CD4-positive, alpha-beta T cell (primary cell): ENCODE measurements around the gene KCNJ11. TPM values are rescaled to one million over a fixed set of nuclear protein-coding genes. Genes with fewer than 3 reads are reported as not detected.
A peak's percentile ranks its signal among the peaks of the same experiment; 100 is the strongest.

ENCODE experiments used
- ATAC-seq: fragments of 200-7000 bp; cut with Tn5 transposase; one replicate; pipeline ENCODE4 v1.10.0; 2022; ENCODE audit warnings: mild to moderate bottlenecking; ENCODE audit not compliant: poor library complexity
- CTCF ChIA-PET: fragments of 350-600 bp; sonication (Branson Sonifier 250); formaldehyde crosslinking; loops from one replicate; lab custom pipeline; 2021; ENCODE audit warnings: antibody characterized with exemption, inconsistent platforms; lab: Charles Lee
- POLR2A ChIA-PET: fragments of 350-600 bp; sonication (Branson Sonifier 250); formaldehyde crosslinking; loops from one replicate; lab custom pipeline; 2021; ENCODE audit warnings: antibody characterized with exemption, inconsistent platforms; lab: Charles Lee
- DNase-seq, 14 experiments: peaks; one replicate each; pipeline ENCODE4 v3.0.0-alpha.2; 2013 to 2020; ENCODE audit warnings: mixed read lengths in 2 of 14
- H3K27ac ChIP-seq, 2 donors: one replicate each; pipeline versions ENCODE4 v1.5.1 to v1.7.0; 2013; ENCODE audit warnings: low read length in 2 of 2, low read depth in 1 of 2, mild to moderate bottlenecking in 1 of 2
- H3K27me3 ChIP-seq, 2 experiments: 1 replicate in 1 of 2; 2 replicates in 1 of 2; pipeline versions ENCODE4 v1.6.1 to v1.7.0; 2013; ENCODE audit warnings: low read length in 2 of 2, control low read depth in 1 of 2, mild to moderate bottlenecking in 1 of 2, moderate library complexity in 1 of 2; ENCODE audit not compliant: insufficient read depth in 2 of 2, control insufficient read depth in 1 of 2
- H3K36me3 ChIP-seq: one replicate; pipeline ENCODE4 v1.6.1; 2013; ENCODE audit warnings: low read length, control low read depth; ENCODE audit not compliant: insufficient read depth
- H3K4me1 ChIP-seq: one replicate; pipeline ENCODE4 v1.6.1; 2013; ENCODE audit warnings: low read length, control low read depth; ENCODE audit not compliant: insufficient read depth
- H3K4me3 ChIP-seq: one replicate; pipeline ENCODE4 v1.5.1; 2013; ENCODE audit warnings: mild to moderate bottlenecking, low read length, moderate library complexity
- H3K9me3 ChIP-seq, 2 experiments: 1 replicate in 1 of 2; 2 replicates in 1 of 2; pipeline versions ENCODE4 v1.6.1 to v1.7.0; 2013; ENCODE audit warnings: low read length in 2 of 2, mild to moderate bottlenecking in 2 of 2, control low read depth in 1 of 2, moderate library complexity in 1 of 2; ENCODE audit not compliant: control insufficient read depth in 1 of 2, insufficient read depth in 1 of 2
- H3K27ac Mint-ChIP-seq: one replicate; pipeline ENCODE4 v1.8.0; 2020; ENCODE audit warnings: mixed read lengths
- H3K27me3 Mint-ChIP-seq: one replicate; pipeline ENCODE4 v1.8.0; 2021; ENCODE audit warnings: mixed read lengths
- H3K36me3 Mint-ChIP-seq: one replicate; pipeline ENCODE4 v1.8.0; 2021; ENCODE audit warnings: low read depth, mixed read lengths
- H3K4me1 Mint-ChIP-seq: one replicate; pipeline ENCODE4 v1.8.0; 2021; ENCODE audit warnings: low read depth, mixed read lengths
- H3K4me3 Mint-ChIP-seq: one replicate; pipeline ENCODE4 v1.8.0; 2020; ENCODE audit warnings: mild to moderate bottlenecking, mixed read lengths
- H3K9me3 Mint-ChIP-seq: one replicate; pipeline ENCODE4 v1.8.0; 2020; ENCODE audit warnings: mixed read lengths
- CTCF ChIP-seq: fragments of 200-600 bp; IDR thresholded peaks from one replicate; pipeline ENCODE4 v1.8.0; 2022; ENCODE audit warnings: antibody characterized with exemption, mild to moderate bottlenecking
- intact Hi-C, 2 experiments: fragments of 100-400 bp; cut with DNase I in 1 of 2; cut with micrococcal nuclease in 1 of 2; formaldehyde crosslinking; loops; one replicate each; pipeline versions ENCODE4 v1.15.1 to v1.9.0; 2023 to 2025; cut with DNase I, micrococcal nuclease
- total RNA-seq, 174 experiments: library from RNA in 2 of 174; stranded (reverse) in 2 of 174; gene quantifications; one replicate each; pipeline ENCODE4 v1.2.3 and lab custom pipeline; 2021 to 2026

KCNJ11 gene
- total RNA-seq, 2 experiments from 2014 or later, result 0.08 TPM; not detected in 1

GRCh38 chr11:17387254-17387653 is 1.2 kb downstream of the KCNJ11 start:
- H3K4me3 Mint-ChIP-seq, result peak overlapping the region; percentile 70
- H3K9me3 ChIP-seq, result no peaks in the 10 kb centered on the region
- H3K4me3 ChIP-seq, result no peak overlapping the region
- H3K27ac ChIP-seq, result no peak overlapping the region
- H3K36me3 Mint-ChIP-seq, result no peaks in the 10 kb centered on the region
- no peaks in the 10 kb centered on the region for H3K4me1 Mint-ChIP-seq
- DNase-seq, result peak in 1 of 14 experiments; percentile 26
- H3K27me3 Mint-ChIP-seq, result no peaks in the 10 kb centered on the region
- TF ChIP-seq CTCF, result no peak
- intact Hi-C loops, result loop anchor here in 1 of 2 experiments (2.0 to 5.0 kb wide), 2 partner anchors 32 to 110 kb away; partner anchors contain the start of gene NUCB2
- no peak overlapping the region for H3K27ac Mint-ChIP-seq
- no peaks in the 10 kb centered on the region for H3K9me3 Mint-ChIP-seq
- POLR2A ChIA-PET, result interaction anchor here (0.6 kb wide), 2 partner anchors 310 to 1090 kb away, joined by 3 to 5 read pairs; partner anchors contain the start of gene RPS13
- no peaks in the 10 kb centered on the region for H3K36me3 ChIP-seq
- no peak for ATAC-seq
- no peaks in the 10 kb centered on the region for H3K27me3 ChIP-seq
- CTCF ChIA-PET, result no interaction called here
- H3K4me1 ChIP-seq, result peaks cover 19% of the 10 kb centered on the region

- CTCF ChIA-PET, result no interaction called here
- Mint-ChIP-seq H3K27me3 (no peaks in the 10 kb centered on the region), H3K9me3 (no peaks in the 10 kb centered on the region), H3K27ac (no peak overlapping the region), H3K4me3 (peak overlapping the region; percentile 48), H3K36me3 (no peaks in the 10 kb centered on the region), H3K4me1 (no peaks in the 10 kb centered on the region)
- POLR2A ChIA-PET, result interaction anchor here (0.6 kb wide), 2 partner anchors 309 to 1091 kb away, joined by 3 to 5 read pairs; partner anchors contain the start of gene RPS13
- TF ChIP-seq CTCF, result peak; percentile 42
- Histone ChIP-seq H3K9me3 (no peaks in the 10 kb centered on the region), H3K36me3 (no peaks in the 10 kb centered on the region), H3K27ac (no peak overlapping the region), H3K4me3 (no peak overlapping the region), H3K27me3 (no peaks in the 10 kb centered on the region), H3K4me1 (peaks cover 19% of the 10 kb centered on the region)
- ATAC-seq (peak; percentile 28), DNase-seq (peak in 8 of 14 experiments; percentile 14 to 66 (median 24))
- intact Hi-C loops, result loop anchor here in 1 of 2 experiments (2.0 to 5.0 kb wide), 2 partner anchors 32 to 109 kb away; partner anchors contain the start of gene NUCB2
Observed at GRCh38 chr11:17386331-17387084, 2.0 kb downstream of the KCNJ11 start.

GRCh38 chr11:17385926-17386325 is 2.5 kb downstream of the KCNJ11 start:
- Mint-ChIP-seq H3K4me1 (no peaks in the 10 kb centered on the region), H3K4me3 (no peak overlapping the region), H3K9me3 (no peaks in the 10 kb centered on the region), H3K27me3 (no peaks in the 10 kb centered on the region), H3K27ac (no peak overlapping the region), H3K36me3 (no peaks in the 10 kb centered on the region)
- H3K4me1 ChIP-seq, result peaks cover 19% of the 10 kb centered on the region
- CTCF ChIA-PET, result no interaction called here
- TF ChIP-seq CTCF, result no peak
- no peak overlapping the region for H3K4me3 ChIP-seq
- intact Hi-C loops, result loop anchor here in 1 of 2 experiments (2.0 to 5.0 kb wide), 2 partner anchors 31 to 109 kb away; partner anchors contain the start of gene NUCB2
- no peak overlapping the region for H3K27ac ChIP-seq
- ATAC-seq (no peak), DNase-seq (no peak)
- POLR2A ChIA-PET, result no interaction called here
- no peaks in the 10 kb centered on the region for H3K27me3 ChIP-seq
- H3K9me3 ChIP-seq, result no peaks in the 10 kb centered on the region
- H3K36me3 ChIP-seq, result no peaks in the 10 kb centered on the region
